HAP-1 (cell line): Measurements from ENCODE around the gene PXDN.
"Not testable (repeated sequence)": the region's sequence is repeated elsewhere in the genome, so short reads cannot be mapped to it uniquely, and the experiment has no call there.

Source experiments
- DNase-seq, 2 experiments: peaks; one replicate each; pipeline ENCODE4 v3.0.0-alpha.2; 2016 to 2020; ENCODE audit warnings: low spot score in 2 of 2
- H3K27me3 ChIP-seq: fragments of 250-450 bp; sonication (Bioruptor Pico); 2 replicates; pipeline ENCODE4 v1.5.1; 2020; ENCODE audit warnings: low read depth, mild to moderate bottlenecking, moderate library complexity
- H3K36me3 ChIP-seq: fragments of 250-450 bp; sonication (Bioruptor Pico); replicated peaks from 2 replicates; pipeline ENCODE4 v1.5.1; 2020; ENCODE audit warnings: mild to moderate bottlenecking
- H3K4me1 ChIP-seq: fragments of 250-450 bp; sonication (Bioruptor Pico); 2 replicates; pipeline ENCODE4 v1.5.1; 2020; ENCODE audit warnings: mild to moderate bottlenecking
- H3K4me3 ChIP-seq: fragments of 250-450 bp; sonication (Bioruptor Pico); 2 replicates; pipeline ENCODE4 v1.5.1; 2020; ENCODE audit warnings: mild to moderate bottlenecking, moderate library complexity
- H3K9me3 ChIP-seq: fragments of 250-450 bp; sonication (Bioruptor Pico); 2 replicates; pipeline ENCODE4 v1.5.1; 2020; ENCODE audit warnings: mild to moderate bottlenecking, moderate library complexity
- in situ Hi-C: fragments of 300-500 bp; cut with MboI; formaldehyde crosslinking; loops from 3 replicates; pipeline ENCODE4 v1.14.3; 2020; ENCODE audit warnings: low sequenced_read_pairs, inconsistent platforms, mixed read lengths

PXDN gene

GRCh38 chr2:1743396-1744150 is 742 bp downstream of the PXDN start:
- no peaks in the 10 kb centered on the region for H3K4me1 ChIP-seq
- no peaks in the 10 kb centered on the region for H3K36me3 ChIP-seq
- no peak overlapping the region for H3K4me3 ChIP-seq
- in situ Hi-C loops: no loop called here
- DNase-seq: no peak
- no peaks in the 10 kb centered on the region for H3K9me3 ChIP-seq
- no peaks in the 10 kb centered on the region for H3K27me3 ChIP-seq

GRCh38 chr2:1742681-1743395 is 1.5 kb downstream of the PXDN start:
- in situ Hi-C loops: no loop called here

GRCh38 chr2:1742301-1742680 is 2.0 kb downstream of the PXDN start:
- H3K27me3 ChIP-seq: no peaks in the 10 kb centered on the region
- DNase-seq: no peak
- H3K4me1 ChIP-seq: no peaks in the 10 kb centered on the region
- H3K4me3 ChIP-seq: no peak overlapping the region
- H3K9me3 ChIP-seq: no peaks in the 10 kb centered on the region
- in situ Hi-C loops: no loop called here
- H3K36me3 ChIP-seq: no peaks in the 10 kb centered on the region

More at GRCh38 chr2:1742681-1743395, 1.5 kb downstream of the PXDN start:
- Histone ChIP-seq H3K4me1 (no peaks in the 10 kb centered on the region), H3K4me3 (no peak overlapping the region), H3K27me3 (no peaks in the 10 kb centered on the region), H3K9me3 (no peaks in the 10 kb centered on the region), H3K36me3 (no peaks in the 10 kb centered on the region)
- no peak for DNase-seq

- no peak for DNase-seq
- Histone ChIP-seq H3K27me3 (no peaks in the 10 kb centered on the region), H3K4me1 (no peaks in the 10 kb centered on the region), H3K4me3 (no peak overlapping the region), H3K9me3 (no peaks in the 10 kb centered on the region), H3K36me3 (no peaks in the 10 kb centered on the region)
- in situ Hi-C loops: no loop called here
These were observed 2.5 kb downstream of the PXDN start for GRCh38 chr2:1741851-1742250.

GRCh38 chr2:1740716-1741589 is 3.4 kb downstream of the PXDN start:
- DNase-seq: no peak
- in situ Hi-C loops: no loop called here
- Histone ChIP-seq H3K4me3 (no peak overlapping the region), H3K27me3 (no peaks in the 10 kb centered on the region), H3K4me1 (no peaks in the 10 kb centered on the region), H3K9me3 (no peaks in the 10 kb centered on the region), H3K36me3 (no peaks in the 10 kb centered on the region)

GRCh38 chr2:1739961-1740715 is 4.2 kb downstream of the PXDN start:
- H3K36me3 ChIP-seq: no peaks in the 10 kb centered on the region
- in situ Hi-C loops: no loop called here
- H3K4me1 ChIP-seq: no peaks in the 10 kb centered on the region
- H3K4me3 ChIP-seq: no peak overlapping the region
- DNase-seq: no peak
- H3K9me3 ChIP-seq: no peaks in the 10 kb centered on the region
- H3K27me3 ChIP-seq: no peaks in the 10 kb centered on the region

- Histone ChIP-seq H3K4me1 (no peaks in the 10 kb centered on the region), H3K9me3 (no peaks in the 10 kb centered on the region)
These were observed 4.9 kb downstream of the PXDN start for GRCh38 chr2:1739322-1739957.

GRCh38 chr2:1738646-1739302 is 5.5 kb downstream of the PXDN start:
- Histone ChIP-seq H3K4me1 (no peaks in the 10 kb centered on the region), H3K36me3 (no peaks in the 10 kb centered on the region), H3K4me3 (no peak overlapping the region), H3K9me3 (no peaks in the 10 kb centered on the region), H3K27me3 (no peaks in the 10 kb centered on the region)
- no peak for DNase-seq
- in situ Hi-C loops: no loop called here

More at GRCh38 chr2:1739322-1739957, 4.9 kb downstream of the PXDN start:
- no peaks in the 10 kb centered on the region for H3K27me3 ChIP-seq
- H3K4me3 ChIP-seq: no peak overlapping the region
- DNase-seq: no peak
- in situ Hi-C loops: no loop called here
- no peaks in the 10 kb centered on the region for H3K36me3 ChIP-seq

- Histone ChIP-seq H3K9me3 (no peaks in the 10 kb centered on the region), H3K4me3 (no peak overlapping the region), H3K27me3 (no peaks in the 10 kb centered on the region), H3K4me1 (no peaks in the 10 kb centered on the region), H3K36me3 (no peaks in the 10 kb centered on the region)
- DNase-seq: no peak
- in situ Hi-C loops: no loop called here
These were observed 6.2 kb downstream of the PXDN start for GRCh38 chr2:1738163-1738562.

- in situ Hi-C loops: no loop called here
- Histone ChIP-seq H3K4me1 (no peaks in the 10 kb centered on the region), H3K27me3 (no peaks in the 10 kb centered on the region), H3K9me3 (no peaks in the 10 kb centered on the region), H3K4me3 (no peak overlapping the region), H3K36me3 (no peaks in the 10 kb centered on the region)
- no peak for DNase-seq
These were observed 7.3 kb downstream of the PXDN start for GRCh38 chr2:1736997-1737480.

GRCh38 chr2:1736045-1736444 is 8.3 kb downstream of the PXDN start:
- H3K4me3 ChIP-seq: no peak overlapping the region
- DNase-seq: no peak
- H3K27me3 ChIP-seq: no peaks in the 10 kb centered on the region
- in situ Hi-C loops: no loop called here
- H3K4me1 ChIP-seq: no peaks in the 10 kb centered on the region
- H3K36me3 ChIP-seq: no peaks in the 10 kb centered on the region
- H3K9me3 ChIP-seq: no peaks in the 10 kb centered on the region

GRCh38 chr2:1733298-1733697 is 11.0 kb downstream of the PXDN start:
- H3K27me3 ChIP-seq, H3K9me3 ChIP-seq, H3K36me3 ChIP-seq, H3K4me1 ChIP-seq, DNase-seq, in situ Hi-C loops, H3K4me3 ChIP-seq: not testable (repeated sequence)
